ENCODE results near the gene KMT2C.

- TF ChIP-seq CTCF (IDR thresholded peaks at IDR 0.05): no peak
- no peak for TF ChIP-seq POLR2A (IDR thresholded peaks at IDR 0.05)
Observed at GRCh38 chr7:152366662-152367061, 69.1 kb downstream of the KMT2C start.
